Stomach (tissue), 4 donors: Measurements from ENCODE around the gene DYDC1.

Experiments used
- CTCF ChIP-seq, 7 experiments: fragments of 450-650 bp in 4 of 7; fragments of 200-600 bp in 3 of 7; sonication (generic) in 3 of 7; IDR thresholded peaks; one replicate each; pipeline ENCODE4 v1.5.1; 2016 to 2019; ENCODE audit warnings: antibody characterized with exemption in 7 of 7, control low read depth in 2 of 7, mild to moderate bottlenecking in 1 of 7
- EP300 ChIP-seq: sonication (generic); formaldehyde crosslinking; IDR thresholded peaks from one replicate; pipeline ENCODE4 v1.6.1; 2017; ENCODE audit warnings: antibody characterized with exemption
- POLR2A ChIP-seq, 4 donors: fragments of 450-650 bp; IDR thresholded peaks; one replicate each; pipeline ENCODE4 v1.6.1; 2016; ENCODE audit warnings: antibody characterized with exemption in 4 of 4, control low read depth in 2 of 4, mild to moderate bottlenecking in 1 of 4, moderate library complexity in 1 of 4
- POLR2AphosphoS5 ChIP-seq, 3 donors: sonication (generic); formaldehyde crosslinking; IDR thresholded peaks; one replicate each; pipeline ENCODE4 v1.6.1; 2016; ENCODE audit warnings: antibody characterized with exemption in 3 of 3

DNA sequence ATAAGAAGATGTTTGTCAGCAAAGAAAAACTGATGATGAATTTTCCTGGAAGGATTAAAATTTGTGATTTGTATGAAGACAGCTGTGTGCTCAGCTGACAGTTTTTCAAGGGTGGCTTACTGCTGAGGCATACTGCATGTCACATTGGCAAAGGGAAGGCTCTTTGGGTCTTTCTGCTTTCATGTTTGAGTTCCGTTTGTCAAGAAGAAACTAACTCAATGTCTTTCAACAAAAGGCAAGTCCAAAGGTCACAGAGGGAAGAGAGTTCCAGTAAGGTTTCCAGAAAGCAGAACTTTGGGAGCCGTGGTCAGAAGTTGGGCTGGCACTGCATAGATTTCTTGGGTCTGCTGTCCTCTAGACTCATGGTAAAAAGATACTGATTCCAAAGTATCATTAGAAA lies 16.9 kb upstream of the DYDC1 start:
- no peak for TF ChIP-seq POLR2AphosphoS5 (IDR thresholded peaks at IDR 0.05)
- no peak for TF ChIP-seq CTCF (IDR thresholded peaks at IDR 0.05)
- TF ChIP-seq POLR2A (IDR thresholded peaks at IDR 0.05): no peak
- no peak for TF ChIP-seq EP300
